ENCODE results near the gene SCT. TPM values are rescaled to one million over a fixed set of nuclear protein-coding genes. Genes with fewer than 3 reads are reported as not detected.

The SCT gene
- total and polyA plus RNA-seq, 2 donors (not counting 3 experiments of a cell fraction or from before 2014, with no cell fraction given) = not detected

GRCh38 chr11:608791-609251, 18.2 kb downstream of the SCT start:
- DNase-seq (ENCODE audit: low read depth, low spot score) (no peak), FAIRE-seq (no peak)
- POLR2A ChIA-PET = no interaction called here
- no peaks in the 10 kb centered on the region for H3K9me3 ChIP-seq (replicated peaks; ENCODE audit: control insufficient read depth, insufficient read depth, low read length)
- H3K79me2 ChIP-seq (ENCODE audit: control insufficient read depth, insufficient read depth, low read length) = no peaks in the 10 kb centered on the region
- no peaks in the 10 kb centered on the region for H3K9me1 ChIP-seq (replicated peaks; ENCODE audit: control insufficient read depth, extremely low read depth, insufficient read depth, low read length)
- no peaks in the 10 kb centered on the region for H3K4me1 ChIP-seq (ENCODE audit: control insufficient read depth, extremely low read depth, insufficient read depth, low read length)
- no TSS peak for BruUV-seq (replicated peaks)
- H3K27ac ChIP-seq (ENCODE audit: insufficient read depth, low read depth, low read length) = no peak overlapping the region
- H3K27me3 ChIP-seq (ENCODE audit: control insufficient read depth in 2 of 2, insufficient read depth in 2 of 2, low read length in 2 of 2) = no peaks in the 10 kb centered on the region
- no peak for TF ChIP-seq POLR2AphosphoS5 (IDR thresholded peaks at IDR 0.05; ENCODE audit: insufficient read depth, low read depth, low read length)
- no peak for TF ChIP-seq JUN (IDR thresholded peaks at IDR 0.05; ENCODE audit: borderline replicate concordance, insufficient read depth, insufficient read length, low read depth)
- no peak for TF ChIP-seq MAX (IDR thresholded peaks at IDR 0.05; ENCODE audit: insufficient read depth, insufficient read length)
- TF ChIP-seq CTCF (IDR thresholded peaks at IDR 0.05; ENCODE audit: extremely low read depth in 1 of 2, insufficient read depth in 1 of 2, low read depth in 1 of 2, low read length in 2 of 2) = no peak
- TF ChIP-seq POLR2A (IDR thresholded peaks at IDR 0.05; ENCODE audit: low read depth, low read length) = no peak
- TF ChIP-seq MYC (IDR thresholded peaks at IDR 0.05; ENCODE audit: low read depth, low read length) = no peak
- TF ChIP-seq EZH2 (IDR thresholded peaks at IDR 0.05; ENCODE audit: borderline replicate concordance, low read depth, low read length, severe bottlenecking) = no peak
- TF ChIP-seq FOS (IDR thresholded peaks at IDR 0.05; ENCODE audit: borderline replicate concordance, insufficient read depth, low read length) = no peak
- TF ChIP-seq GATA2 (IDR thresholded peaks at IDR 0.05; ENCODE audit: insufficient read depth, insufficient read length, low read depth, low read length) = no peak
- H3K4me2 ChIP-seq (ENCODE audit: insufficient read depth, low read length) = no peak overlapping the region
- H3K36me3 ChIP-seq (ENCODE audit: control insufficient read depth in 2 of 2, extremely low read depth in 1 of 2, insufficient read depth in 2 of 2, low read length in 2 of 2) = peaks cover 14 to 77% of the 10 kb centered on the region in 2 experiments
- H3K9ac ChIP-seq (replicated peaks; ENCODE audit: extremely low read depth, insufficient read depth, low read length) = no peak overlapping the region
- intact Hi-C loops (cut with micrococcal nuclease) = no loop called here
- H3K4me3 ChIP-seq (replicated peaks in 1 of 3; ENCODE audit: insufficient read depth in 1 of 3, low read depth in 1 of 3, low read length in 3 of 3) = no peak overlapping the region
- CTCF ChIA-PET = interaction anchor here (0.5 to 1.2 kb wide), 4 partner anchors 19 to 54 kb away, joined by 3 read pairs; partner anchors contain the start of genes DRD4 and PHRF1
- H4K20me1 ChIP-seq (replicated peaks; ENCODE audit: control insufficient read depth, extremely low read depth, insufficient read depth, low read length) = no peaks in the 10 kb centered on the region
- H2AFZ ChIP-seq (ENCODE audit: low read depth, low read length) = no peak overlapping the region
- dilution Hi-C loops (cut with MboI; ENCODE audit: extremely low pct_ligation_motif_present, low sequenced_read_pairs) = no loop called here

Data from endothelial cell of umbilical vein (primary cell).